ENCODE results near the gene ANO1. TPM values are rescaled to one million over a fixed set of nuclear protein-coding genes. Genes with fewer than 3 reads are reported as not detected.
"Not testable (repeated sequence)": the region's sequence is repeated elsewhere in the genome, so short reads cannot be mapped to it uniquely, and the experiment has no call there.

The ANO1 gene
- total RNA-seq, 1 donor from 2014 or later: 14.9 TPM

- TF ChIP-seq CTCF (conservative IDR thresholded peaks at IDR 0.05): no peak
- Mint-ChIP-seq H3K9me3 (no peaks in the 10 kb centered on the region), H3K27me3 (peaks cover 12% of the 10 kb centered on the region), H3K36me3 (no peaks in the 10 kb centered on the region), H3K27ac (no peak overlapping the region), H3K4me3 (no peak overlapping the region), H3K4me1 (ENCODE audit: unreplicated experiment) (peaks cover 4% of the 10 kb centered on the region)
- DNase-seq (ENCODE audit: extremely low spot score, unreplicated experiment): no peak
Measured at GRCh38 chr11:70192666-70193410, 114.7 kb downstream of the ANO1 start.

- H3K4me1 Mint-ChIP-seq (ENCODE audit: unreplicated experiment): peaks cover 4% of the 10 kb centered on the region
- no peak overlapping the region for H3K4me3 Mint-ChIP-seq
- TF ChIP-seq CTCF (conservative IDR thresholded peaks at IDR 0.05): no peak
- no peaks in the 10 kb centered on the region for H3K36me3 Mint-ChIP-seq
- H3K27ac Mint-ChIP-seq: no peak overlapping the region
- H3K9me3 Mint-ChIP-seq: no peaks in the 10 kb centered on the region
- no peak for DNase-seq (ENCODE audit: extremely low spot score, unreplicated experiment)
- H3K27me3 Mint-ChIP-seq: peaks cover 12% of the 10 kb centered on the region
Measured at GRCh38 chr11:70193411-70194292, 115.5 kb downstream of the ANO1 start.

GRCh38 chr11:70194792-70195791 is 117.0 kb downstream of the ANO1 start:
- H3K4me3 Mint-ChIP-seq: no peak overlapping the region
- H3K27ac Mint-ChIP-seq: no peak overlapping the region
- H3K9me3 Mint-ChIP-seq: no peaks in the 10 kb centered on the region
- DNase-seq (ENCODE audit: extremely low spot score, unreplicated experiment): no peak
- no peak for TF ChIP-seq CTCF (conservative IDR thresholded peaks at IDR 0.05)
- H3K27me3 Mint-ChIP-seq: peaks cover 14% of the 10 kb centered on the region
- H3K36me3 Mint-ChIP-seq: no peaks in the 10 kb centered on the region
- peaks cover 4% of the 10 kb centered on the region for H3K4me1 Mint-ChIP-seq (ENCODE audit: unreplicated experiment)

GRCh38 chr11:70200212-70200844 is 122.2 kb downstream of the ANO1 start:
- Mint-ChIP-seq H3K9me3 (no peaks in the 10 kb centered on the region), H3K27me3 (peaks cover 7% of the 10 kb centered on the region), H3K4me3 (no peak overlapping the region), H3K27ac (no peak overlapping the region), H3K4me1 (ENCODE audit: unreplicated experiment) (peaks cover 9% of the 10 kb centered on the region), H3K36me3 (no peaks in the 10 kb centered on the region)
- no peak for TF ChIP-seq CTCF (conservative IDR thresholded peaks at IDR 0.05)
- DNase-seq (ENCODE audit: extremely low spot score, unreplicated experiment): no peak

- H3K27ac Mint-ChIP-seq; H3K9me3 Mint-ChIP-seq; H3K4me3 Mint-ChIP-seq; H3K36me3 Mint-ChIP-seq; DNase-seq (ENCODE audit: extremely low spot score, unreplicated experiment); H3K27me3 Mint-ChIP-seq: not testable (repeated sequence)
- H3K4me1 Mint-ChIP-seq (ENCODE audit: unreplicated experiment): peaks cover 16% of the 10 kb centered on the region
Measured at GRCh38 chr11:70201047-70201446, 122.9 kb downstream of the ANO1 start.
